Fibroblast of gingiva (primary cell): ENCODE measurements around the gene SPINK4.

Experiments used
- DNase-seq: peaks from one replicate; pipeline ENCODE4 v3.0.0-alpha.2; 2011; ENCODE audit warnings: low read depth

The SPINK4 gene

DNA sequence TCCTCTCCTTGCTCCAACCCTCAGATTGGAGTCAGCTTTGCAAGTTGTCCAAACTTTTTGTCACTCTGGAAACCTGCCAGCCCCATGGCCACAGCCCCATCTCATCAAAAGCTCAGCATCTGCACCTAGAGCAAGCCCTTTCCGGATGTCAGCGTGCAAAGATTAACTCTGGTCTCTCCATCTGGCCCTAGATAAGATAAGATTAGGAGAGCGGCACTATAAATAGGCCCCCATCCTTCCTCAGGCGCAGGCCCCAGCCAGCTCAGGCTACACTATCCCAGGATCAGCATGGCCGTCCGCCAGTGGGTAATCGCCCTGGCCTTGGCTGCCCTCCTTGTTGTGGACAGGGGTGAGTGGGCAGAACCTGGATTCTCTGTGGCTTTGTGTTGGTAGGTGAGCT lies at the start of gene SPINK4:
Gene SPINK4 (plus strand): TSS at position 247 of the 400 bp plus-strand sequence. CDS start 42 bp downstream, at position 289.
- no peak for DNase-seq

- DNase-seq = no peak
Measured at GRCh38 chr9:33192493-33193255, 47.3 kb upstream of the SPINK4 start.

- DNase-seq = no peak
Measured at GRCh38 chr9:33193818-33194217, 46.1 kb upstream of the SPINK4 start.

- DNase-seq = peak; percentile 19
Measured at GRCh38 chr9:33196736-33197135, 43.2 kb upstream of the SPINK4 start.

DNA sequence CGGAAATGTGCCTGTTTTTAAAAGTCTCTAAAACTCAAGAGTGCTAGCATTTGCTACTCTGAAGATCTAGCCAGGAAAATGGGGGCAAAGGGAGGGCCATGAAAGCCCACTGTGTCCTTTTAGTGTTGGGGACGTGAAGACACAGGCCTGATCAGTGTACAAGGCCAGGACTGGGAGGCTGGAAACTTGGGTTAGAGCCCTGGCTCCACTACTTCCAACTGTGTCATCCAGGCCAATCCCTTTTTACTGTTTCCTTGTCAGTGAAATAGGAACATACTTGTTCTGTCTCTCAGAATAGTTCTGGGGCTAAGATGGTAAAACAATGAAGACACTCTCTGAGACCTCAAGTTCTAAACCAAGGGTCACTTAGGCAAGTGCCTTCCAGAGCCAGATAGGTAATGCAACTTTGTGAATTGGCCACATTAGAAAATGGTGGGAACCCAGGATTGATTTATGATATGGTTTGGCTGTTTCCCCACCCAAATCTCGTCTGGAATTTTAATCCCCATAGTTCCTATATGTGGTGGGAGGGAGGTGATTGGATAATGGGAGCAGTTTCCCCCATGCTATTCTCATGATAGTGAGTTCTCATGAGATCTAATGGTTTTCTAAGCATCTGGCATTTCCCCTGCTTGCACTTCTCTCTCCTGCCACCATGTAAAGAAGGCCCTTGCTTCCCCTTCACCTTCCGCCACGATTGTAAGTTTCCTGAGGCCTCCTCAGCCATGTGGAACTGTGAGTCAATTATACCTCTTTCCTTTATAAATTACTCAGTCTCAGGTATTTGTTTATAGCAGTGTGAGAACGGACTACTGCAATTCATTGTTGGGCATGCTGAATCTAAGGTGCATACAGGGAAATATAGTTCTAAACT lies 42.5 kb upstream of the SPINK4 start:
- no peak for DNase-seq

DNA sequence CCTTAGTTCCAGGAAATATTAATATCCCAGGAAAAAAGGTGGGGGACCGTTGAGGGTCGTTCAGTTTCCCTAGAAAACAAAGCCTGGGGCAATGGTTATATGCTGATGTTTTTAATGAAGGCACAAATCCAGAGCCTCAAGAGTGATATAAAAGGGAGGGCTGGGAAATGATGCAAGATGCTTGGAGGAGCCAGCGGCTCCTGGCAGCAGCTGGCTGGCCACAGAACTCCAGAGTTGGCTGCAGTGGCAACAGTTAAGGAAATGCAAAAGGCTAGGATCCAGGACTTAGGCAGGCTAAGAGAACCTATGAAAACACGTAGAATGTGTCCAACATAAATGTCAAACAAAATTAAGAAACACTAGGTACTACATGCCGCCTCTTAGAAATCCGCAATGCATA lies 41.8 kb upstream of the SPINK4 start:
- DNase-seq = peak; percentile 87

DNA sequence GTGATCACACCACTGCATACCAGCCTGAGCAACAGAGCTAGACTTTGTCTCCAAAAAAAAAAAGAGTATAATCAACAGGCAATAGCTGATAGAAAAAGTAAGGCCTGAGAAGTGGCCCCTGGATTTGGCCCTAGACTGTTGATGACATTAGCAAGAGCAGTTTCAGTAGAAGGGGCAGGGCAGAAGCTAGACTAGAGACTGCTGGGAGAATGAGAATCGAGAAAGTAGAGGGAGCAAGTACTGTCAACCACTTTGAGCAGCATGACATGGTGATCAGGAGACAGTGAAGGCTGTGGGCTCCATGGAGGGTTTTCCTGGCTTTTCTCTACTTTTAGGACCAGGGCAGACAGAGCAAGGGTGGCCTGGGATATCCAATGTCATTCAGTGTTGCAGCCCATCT lies 37.9 kb upstream of the SPINK4 start:
- no peak for DNase-seq

GRCh38 chr9:33202552-33203201 lies 37.3 kb upstream of the SPINK4 start:
- peak; percentile 82 for DNase-seq

DNA sequence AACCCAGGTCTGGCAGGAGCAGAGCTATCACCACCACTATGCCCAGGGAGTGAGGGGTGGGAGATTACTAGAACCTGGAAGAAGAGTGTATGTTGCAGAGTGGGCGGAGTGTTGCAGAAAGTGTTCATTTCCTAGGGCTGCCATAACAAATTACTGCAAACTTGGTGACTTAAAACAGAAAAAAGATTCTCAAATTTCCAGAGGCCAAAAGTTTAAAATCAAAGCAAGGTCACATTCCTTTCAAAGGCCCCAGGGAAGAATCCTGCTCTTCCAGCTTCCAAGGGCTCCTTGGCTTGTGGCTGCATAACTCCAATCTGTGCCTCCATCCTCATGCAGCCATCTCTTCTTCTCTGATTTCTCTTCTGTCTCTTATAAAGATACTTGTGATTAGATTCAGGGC lies 30.6 kb upstream of the SPINK4 start:
- no peak for DNase-seq

DNA sequence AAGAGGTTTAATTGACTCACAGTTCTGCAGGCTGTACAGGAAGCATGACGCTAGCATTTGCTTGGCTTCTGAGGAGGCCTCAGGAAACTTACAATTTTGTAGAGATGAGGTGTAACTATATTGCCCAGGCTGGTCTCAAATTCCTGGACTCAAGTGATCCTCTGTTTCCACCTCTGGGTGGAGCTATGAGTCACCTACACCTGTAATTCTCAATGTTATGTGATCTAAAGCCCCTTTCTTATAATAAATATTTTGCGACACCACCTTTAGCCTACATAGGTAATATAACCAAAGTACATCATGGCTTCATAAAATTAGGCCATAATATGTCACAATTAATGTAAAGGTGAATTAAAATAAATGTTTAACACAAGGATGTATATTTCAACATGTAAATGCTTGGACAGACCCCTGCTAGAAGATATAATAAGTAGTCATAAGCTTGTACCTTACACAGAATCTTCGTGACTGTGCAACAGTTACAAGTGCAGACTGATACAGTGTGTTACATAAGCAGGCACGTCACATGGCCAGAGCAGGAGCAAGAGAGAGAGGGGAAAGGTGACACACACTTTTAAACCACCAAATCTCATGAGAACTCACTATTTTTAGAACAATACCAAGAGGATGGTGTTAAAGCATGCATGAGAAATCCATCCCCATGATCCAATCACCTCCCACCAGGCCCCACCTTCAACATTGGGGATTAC lies 29.8 kb upstream of the SPINK4 start:
- no peak for DNase-seq

- DNase-seq = no peak
Measured at GRCh38 chr9:33211695-33212393, 28.1 kb upstream of the SPINK4 start.

GRCh38 chr9:33220681-33221567 lies 19.0 kb upstream of the SPINK4 start:
- DNase-seq = no peak

- DNase-seq = no peak
Measured at GRCh38 chr9:33221568-33221884, 18.4 kb upstream of the SPINK4 start.

DNA sequence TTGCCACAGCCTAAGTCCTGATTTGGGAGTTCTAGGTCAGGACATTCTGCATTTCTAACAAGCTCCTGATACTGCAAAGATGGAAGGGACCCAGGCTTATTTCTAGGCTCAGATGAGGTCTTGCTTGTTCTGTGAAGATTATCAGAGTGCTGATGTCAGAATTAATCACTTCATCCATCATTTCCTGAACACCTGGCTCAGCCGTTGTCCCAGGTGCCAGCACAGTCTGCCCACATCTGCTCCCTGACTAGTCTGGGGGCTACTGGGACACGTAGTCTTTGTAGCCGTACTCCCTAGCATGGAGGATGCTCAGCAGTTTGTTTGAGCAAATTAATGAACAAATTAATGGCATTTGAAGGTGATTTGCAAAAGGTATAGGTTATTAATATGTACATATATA lies 17.9 kb upstream of the SPINK4 start:
- no peak for DNase-seq

GRCh38 chr9:33223696-33224095 lies 16.3 kb upstream of the SPINK4 start:
- no peak for DNase-seq

DNA sequence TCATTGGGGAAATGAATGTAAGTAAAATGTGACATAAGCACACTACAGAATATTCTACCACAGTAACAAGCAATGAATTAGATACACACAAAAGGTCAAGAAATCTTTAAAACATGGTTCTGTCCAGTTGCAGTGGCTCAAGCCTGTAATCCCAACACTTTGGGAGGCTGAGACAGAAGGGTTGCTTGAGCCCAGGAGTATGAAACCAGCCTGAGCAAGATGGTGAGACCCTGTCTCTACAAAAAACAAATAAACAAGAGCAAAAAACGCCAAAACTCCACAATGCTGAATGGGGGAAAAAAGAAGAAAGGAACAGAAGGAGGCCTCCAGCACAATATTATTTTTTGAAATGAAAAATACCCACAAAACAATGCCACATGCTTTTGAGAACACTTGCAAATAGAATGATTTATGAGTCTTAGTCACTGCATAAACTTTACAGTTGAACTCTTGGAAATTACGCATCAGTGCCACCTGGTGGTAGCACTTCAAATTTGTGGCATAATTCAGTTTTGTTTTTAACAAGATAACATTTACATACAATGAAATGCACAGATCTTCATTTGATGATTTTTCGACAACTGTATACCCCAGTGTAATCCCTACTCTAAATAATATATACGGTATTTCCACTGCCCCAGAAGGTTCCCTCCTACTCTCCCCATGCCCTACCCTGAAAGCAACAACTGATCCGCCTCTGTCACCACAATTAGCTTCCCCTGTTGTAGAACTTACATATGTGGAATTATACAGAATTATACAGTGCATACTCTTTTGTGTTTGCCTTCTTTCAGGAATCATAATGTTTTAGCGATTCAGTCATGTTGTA lies 14.4 kb upstream of the SPINK4 start:
- DNase-seq = peak; percentile 64

- no peak for DNase-seq
Measured at GRCh38 chr9:33227008-33227398, 13.0 kb upstream of the SPINK4 start.

- no peak for DNase-seq
Measured at GRCh38 chr9:33227741-33228140, 12.2 kb upstream of the SPINK4 start.

DNA sequence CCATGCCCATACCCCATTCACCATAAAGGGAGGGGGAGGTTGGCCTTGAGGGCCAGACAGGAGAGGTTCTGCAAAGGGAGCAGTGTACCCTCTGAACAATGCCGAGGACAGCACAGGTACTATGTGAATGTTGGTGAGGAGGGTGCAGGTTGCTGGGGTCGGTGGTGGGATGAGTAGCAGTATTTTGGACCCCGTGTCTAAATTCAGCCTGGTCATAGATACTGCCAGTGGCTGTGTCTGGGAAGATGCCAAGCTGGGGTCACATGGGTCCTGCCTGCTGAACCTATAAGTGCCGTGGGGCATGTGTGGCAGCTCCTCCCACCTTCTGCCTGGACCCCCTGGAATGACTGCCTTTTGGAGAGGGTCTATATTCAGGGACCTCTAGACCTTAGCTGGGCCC lies 11.4 kb upstream of the SPINK4 start:
- no peak for DNase-seq
